ENCODE measurements around the gene SDHD. TPM values are rescaled to one million over a fixed set of nuclear protein-coding genes. Genes with fewer than 3 reads are reported as not detected.

The SDHD gene
- polyA plus RNA-seq, 3 donors, result 180 to 186 (median 185) TPM

Other genes starting within 250 kb of the SDHD start
- gene ALG9, start 215.3 kb upstream of the SDHD start, polyA plus RNA-seq (ENCODE audit: insufficient read length in 3 of 3), result 10 to 100 TPM; 41.8 to 50.8 (median 46.3) TPM
- 1 to 10 TPM; 4.8 to 6.0 (median 5.8) TPM for gene FDXACB1, start 207.7 kb upstream of the SDHD start, polyA plus RNA-seq (ENCODE audit: insufficient read length in 3 of 3)
- 10 to 100 TPM; 41.1 to 48.6 (median 43.5) TPM for gene CFAP68, start 207.3 kb upstream of the SDHD start, polyA plus RNA-seq (ENCODE audit: insufficient read length in 3 of 3)
- 10 to 100 TPM; 48.6 to 75.2 (median 50.1) TPM for gene CRYAB, start 175.1 kb upstream of the SDHD start, polyA plus RNA-seq (ENCODE audit: insufficient read length in 3 of 3)
- gene HSPB2, start 174.1 kb upstream of the SDHD start, polyA plus RNA-seq (ENCODE audit: insufficient read length in 3 of 3), result 1 to 10 TPM; 1.9 to 3.3 (median 2.3) TPM
- 10 to 100 TPM; 10.9 to 11.4 (median 10.9) TPM for gene C11orf52, start 168.0 kb upstream of the SDHD start, polyA plus RNA-seq (ENCODE audit: insufficient read length in 3 of 3)
- 10 to 100 TPM; 16.9 to 20.9 (median 20.0) TPM for gene DIXDC1, start 149.5 kb upstream of the SDHD start, polyA plus RNA-seq (ENCODE audit: insufficient read length in 3 of 3)
- gene DLAT, start 61.5 kb upstream of the SDHD start, polyA plus RNA-seq (ENCODE audit: insufficient read length in 3 of 3), result 10 to 100 TPM; 45.8 to 50.1 (median 48.3) TPM
- 10 to 100 TPM in 2 of 3 donors, 1 to 10 TPM in 1; 7.9 to 13.2 (median 12.8) TPM for gene PIH1D2, start 12.9 kb upstream of the SDHD start, polyA plus RNA-seq (ENCODE audit: insufficient read length in 3 of 3)
- 10 to 100 TPM; 49.4 to 60.6 (median 54.4) TPM for gene NKAPD1, start 12.6 kb upstream of the SDHD start, polyA plus RNA-seq (ENCODE audit: insufficient read length in 3 of 3)
- 10 to 100 TPM; 67.4 to 86.2 (median 74.2) TPM for gene TIMM8B, start 117 bp upstream of the SDHD start, polyA plus RNA-seq (ENCODE audit: insufficient read length in 3 of 3)
- gene IL18, start 77.2 kb downstream of the SDHD start, polyA plus RNA-seq (ENCODE audit: insufficient read length in 3 of 3), result 10 to 100 TPM in 1 of 3 donors, 1 to 10 TPM in 2; 4.9 to 15.5 (median 9.5) TPM
- under 1 TPM in 1 of 3 donors, not detected in 2; 0.42 TPM for gene TEX12, start 80.5 kb downstream of the SDHD start, polyA plus RNA-seq (ENCODE audit: insufficient read length in 3 of 3)
- 1 to 10 TPM; 3.5 to 7.0 (median 5.4) TPM for gene BCO2, start 88.6 kb downstream of the SDHD start, polyA plus RNA-seq (ENCODE audit: insufficient read length in 3 of 3)
- 10 to 100 TPM; 44.6 to 62.6 (median 56.7) TPM for gene PTS, start 139.6 kb downstream of the SDHD start, polyA plus RNA-seq (ENCODE audit: insufficient read length in 3 of 3)
- gene PLET1, start 174.0 kb downstream of the SDHD start, polyA plus RNA-seq (ENCODE audit: insufficient read length in 3 of 3), result under 1 TPM in 1 of 3 donors, not detected in 2; 0.14 TPM